ENCODE data around the gene MGAT4A.

Gene MGAT4A

DNA sequence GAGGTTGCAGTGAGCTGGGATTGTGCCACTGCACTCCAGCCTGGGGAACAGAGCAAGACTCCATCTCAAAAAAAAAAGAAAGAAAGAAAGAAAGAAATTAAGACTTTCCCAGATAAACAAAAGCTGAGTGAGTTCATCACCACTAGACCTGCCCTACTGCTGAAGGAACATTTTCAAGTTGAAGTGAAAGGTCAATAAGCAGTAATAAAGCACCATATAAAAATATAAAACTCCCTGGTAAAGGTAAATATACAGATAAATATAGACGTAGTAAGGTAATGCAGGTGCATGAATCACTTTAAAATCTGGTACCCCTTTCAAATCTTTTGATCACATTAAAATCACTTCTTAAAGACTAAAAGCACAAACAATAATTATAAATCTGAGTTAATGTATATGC is 79.9 kb downstream of the MGAT4A start:
- no peak for FAIRE-seq

DNA sequence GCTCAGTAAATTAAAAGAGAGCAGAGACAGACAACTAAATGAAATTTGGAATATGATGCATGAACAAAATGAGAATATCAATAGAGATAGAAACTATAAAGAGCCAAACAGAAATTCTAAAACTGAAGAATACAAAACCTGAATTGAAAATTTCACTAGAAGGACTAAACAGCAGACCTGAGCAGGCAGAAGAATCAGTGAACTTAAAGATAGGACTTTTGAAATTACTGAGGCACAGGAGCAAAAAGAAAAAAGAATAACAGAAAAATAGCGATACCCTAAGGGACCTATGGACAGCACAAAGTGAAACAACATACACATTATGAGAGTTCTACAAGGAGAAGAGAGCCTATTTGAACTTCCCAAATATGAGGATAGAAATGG is 80.9 kb downstream of the MGAT4A start:
- peak; percentile 57 for FAIRE-seq

DNA sequence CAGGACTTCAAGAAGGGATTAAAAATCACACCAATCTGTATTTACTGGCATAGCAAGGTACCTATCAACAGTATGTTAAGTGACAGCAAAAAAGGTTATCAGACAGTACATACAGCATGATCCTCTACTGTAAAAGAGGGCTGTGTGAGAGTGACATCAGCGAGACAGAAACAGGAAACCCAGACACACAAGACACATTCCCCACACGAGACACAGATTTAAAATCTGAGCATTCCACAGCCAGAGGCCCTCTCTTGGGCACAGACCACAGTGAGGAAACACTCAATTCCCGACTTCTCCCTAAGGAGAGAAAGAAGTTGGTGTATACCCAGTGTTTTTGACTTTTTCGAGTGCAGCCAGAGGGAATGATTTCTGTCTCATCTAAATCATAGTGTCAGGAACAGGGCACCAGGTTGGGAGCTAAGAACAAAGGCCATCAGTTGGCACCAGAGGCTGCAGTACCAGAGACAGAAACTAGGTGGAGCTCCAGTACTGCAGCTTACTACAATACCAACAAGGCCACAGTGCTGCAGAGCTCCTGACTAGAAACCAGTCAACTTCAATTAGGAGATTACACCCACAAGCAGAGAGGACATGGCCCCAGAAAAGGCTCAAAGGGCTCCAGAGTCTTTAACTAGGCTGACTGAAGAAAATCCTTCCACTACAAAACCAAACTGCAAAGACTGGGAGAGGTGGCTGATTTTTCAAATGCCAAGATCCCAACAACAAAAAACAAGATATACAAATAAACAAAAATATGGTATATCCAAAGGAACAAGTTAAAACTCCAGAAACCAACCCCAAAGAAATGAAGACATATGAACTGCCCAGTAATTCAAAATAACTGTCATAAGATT is 81.6 kb downstream of the MGAT4A start:
- FAIRE-seq = no peak

DNA sequence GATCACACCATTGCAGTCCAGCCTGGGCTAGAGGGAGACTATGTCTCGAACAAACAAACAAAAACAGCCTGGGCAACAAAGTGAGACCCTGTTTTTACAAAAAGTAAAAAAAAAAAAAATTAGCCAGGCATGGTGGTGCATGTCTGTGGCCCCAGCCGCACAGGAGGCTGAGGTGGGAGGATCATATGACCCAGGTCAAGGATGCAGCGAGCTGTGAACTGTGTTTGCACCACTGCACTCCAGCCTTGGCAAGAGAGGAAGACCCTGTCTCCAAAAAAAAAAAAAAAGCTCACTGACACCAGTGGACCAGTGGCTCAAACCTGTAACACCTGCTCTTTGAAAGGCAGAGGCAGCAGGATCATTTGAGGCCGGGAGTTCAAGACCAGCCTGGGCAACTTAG is 82.5 kb downstream of the MGAT4A start:
- FAIRE-seq = no peak

DNA sequence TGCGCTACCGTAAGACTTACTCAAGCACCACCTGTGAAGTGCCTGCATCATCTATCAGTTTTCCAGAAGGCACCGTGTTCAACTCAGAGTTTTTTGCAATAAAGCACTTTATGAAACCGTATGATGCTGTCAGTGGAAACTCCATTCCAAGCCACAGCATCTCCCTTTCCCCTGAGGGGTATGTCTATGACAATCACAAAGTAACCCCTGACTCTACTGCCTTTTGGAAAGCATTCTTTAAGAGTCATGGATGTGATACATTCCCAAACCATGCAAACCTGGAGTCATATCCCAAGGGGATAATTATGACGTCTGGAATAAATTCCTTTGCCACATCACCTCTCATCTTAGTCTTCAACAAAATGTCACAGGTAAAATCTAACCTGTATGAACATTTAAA is 83.3 kb downstream of the MGAT4A start:
- FAIRE-seq = no peak

DNA sequence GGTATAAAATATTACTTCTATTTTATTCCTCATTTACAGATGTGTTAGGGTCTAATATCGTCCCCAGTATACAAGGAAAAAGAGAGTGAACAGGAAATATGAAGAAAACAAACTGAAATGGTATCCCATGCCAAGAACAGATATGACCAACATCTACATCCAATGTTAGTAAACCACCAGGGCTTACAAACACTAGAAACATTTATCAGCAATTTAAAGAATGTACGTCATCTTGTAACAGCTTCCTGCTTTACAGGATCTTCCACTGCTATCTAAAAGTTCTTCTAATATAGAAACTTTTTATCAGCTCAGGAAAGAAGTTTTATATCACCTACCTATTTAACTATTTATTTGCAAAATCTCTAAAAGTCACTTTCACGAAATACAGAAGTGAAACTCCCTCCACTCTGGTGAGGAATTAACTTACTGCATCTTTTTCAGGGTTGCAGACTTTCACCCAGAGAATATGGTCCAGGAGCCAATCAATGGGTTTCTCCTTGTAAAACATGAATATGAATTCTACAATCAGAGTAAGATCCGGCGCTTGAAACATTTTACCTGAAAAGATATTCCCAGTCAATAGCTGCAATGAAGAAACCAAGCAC is 87.3 kb downstream of the MGAT4A start:
- FAIRE-seq = no peak

DNA sequence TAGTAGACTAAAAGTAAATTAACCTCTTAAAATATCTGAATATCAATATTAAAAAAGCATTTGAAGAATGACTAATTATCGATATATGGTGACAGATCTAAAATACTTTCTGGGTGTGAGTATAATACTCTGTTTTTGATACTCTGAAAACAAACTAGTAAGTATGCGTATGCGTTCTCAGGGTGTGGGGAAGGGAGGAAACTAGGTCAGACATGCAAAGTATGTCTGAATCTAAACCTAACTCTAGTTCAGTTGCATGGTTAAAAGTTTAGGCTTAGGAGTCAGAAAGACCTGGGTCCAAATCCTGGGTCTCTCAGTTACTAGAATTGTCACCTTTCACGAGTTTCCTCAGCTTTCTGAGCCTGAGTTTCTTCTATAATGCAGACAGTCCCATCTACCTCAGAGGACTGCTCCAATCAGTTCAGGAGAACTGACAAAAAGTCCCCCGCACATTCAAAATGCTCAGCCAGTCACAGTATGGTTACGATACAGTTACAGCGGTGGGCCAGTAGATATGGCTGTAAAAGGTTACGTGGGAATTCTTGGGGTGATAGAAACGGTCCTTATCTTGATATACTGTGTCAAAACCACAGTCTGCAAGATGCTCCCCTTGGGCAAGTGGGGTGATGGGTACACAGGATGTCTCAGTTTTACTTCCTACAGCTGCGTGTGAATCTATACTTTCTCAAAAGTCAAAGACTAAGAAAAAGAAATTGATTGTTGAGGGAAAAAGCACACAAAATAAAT is 93.4 kb downstream of the MGAT4A start:
- no peak for FAIRE-seq

DNA sequence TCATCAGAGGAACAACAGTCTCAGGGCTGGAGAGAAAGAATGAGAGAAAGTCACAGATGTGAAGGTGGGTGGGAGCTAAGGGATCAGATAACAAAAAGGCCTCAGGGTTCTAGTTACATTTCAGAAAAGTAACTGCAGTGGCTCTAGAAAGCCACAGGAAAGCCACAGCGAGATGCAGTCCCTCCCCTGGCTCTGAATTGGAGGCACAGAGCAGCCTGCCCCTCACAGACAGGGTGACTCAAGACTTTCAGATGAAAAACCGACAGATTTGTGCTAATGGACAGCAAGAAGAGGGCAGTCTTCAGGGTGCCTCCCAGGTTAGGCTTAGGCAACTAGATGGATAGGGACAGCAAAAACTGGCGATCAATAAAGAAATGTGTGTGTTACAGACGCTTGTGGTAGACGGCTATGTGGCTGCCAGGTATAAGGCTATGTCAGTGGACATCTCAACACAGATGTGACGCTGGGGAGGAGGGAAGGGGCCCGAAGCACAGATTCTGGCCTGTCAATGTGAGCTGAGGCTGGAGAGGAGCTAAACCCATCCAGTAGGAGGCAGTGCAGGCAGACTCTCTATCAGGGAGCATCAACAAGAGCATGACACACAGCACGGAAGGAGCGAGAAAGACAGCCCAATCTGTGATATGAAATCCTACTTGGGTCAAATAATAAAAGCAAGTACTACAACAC is 96.4 kb downstream of the MGAT4A start:
- no peak for FAIRE-seq

DNA sequence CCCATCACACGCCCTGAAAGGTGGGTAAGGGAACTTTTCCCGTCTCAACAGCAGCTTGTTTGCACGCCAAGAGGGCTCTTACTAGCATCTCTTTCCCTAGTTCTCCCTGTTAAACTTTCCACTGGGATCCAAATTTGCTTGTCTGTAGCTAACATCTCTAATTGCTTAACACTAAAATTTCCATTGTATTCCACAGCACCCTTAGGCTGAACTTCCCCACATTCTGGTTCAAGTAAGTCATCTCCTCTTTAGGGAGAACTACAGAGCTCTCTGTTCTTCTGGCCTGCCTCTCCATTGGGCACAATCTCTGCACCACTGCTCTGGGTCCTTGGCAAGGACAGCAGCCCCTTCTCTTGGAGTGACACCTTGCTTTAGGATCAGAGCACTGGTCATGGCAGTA is 98.6 kb downstream of the MGAT4A start:
- no peak for FAIRE-seq

DNA sequence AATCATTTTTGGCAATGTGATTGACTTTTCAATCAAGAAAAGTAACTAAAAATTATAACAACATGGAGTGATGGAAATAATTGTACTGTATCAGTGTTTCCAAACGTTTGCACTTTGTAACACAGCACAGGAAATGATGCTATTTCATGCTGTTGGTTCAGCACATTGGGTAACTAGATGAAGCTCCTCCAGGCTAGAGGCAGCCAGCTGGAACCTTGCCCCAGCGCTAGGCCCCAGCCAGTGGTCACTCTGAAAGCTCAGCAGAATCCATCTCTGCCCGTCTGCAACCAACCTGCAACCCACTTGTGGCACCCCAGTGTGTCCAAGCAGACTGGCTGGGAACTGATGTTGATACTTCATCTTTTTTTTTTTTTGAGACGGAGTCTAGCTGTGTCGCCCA is 107.3 kb downstream of the MGAT4A start:
- FAIRE-seq = no peak

DNA sequence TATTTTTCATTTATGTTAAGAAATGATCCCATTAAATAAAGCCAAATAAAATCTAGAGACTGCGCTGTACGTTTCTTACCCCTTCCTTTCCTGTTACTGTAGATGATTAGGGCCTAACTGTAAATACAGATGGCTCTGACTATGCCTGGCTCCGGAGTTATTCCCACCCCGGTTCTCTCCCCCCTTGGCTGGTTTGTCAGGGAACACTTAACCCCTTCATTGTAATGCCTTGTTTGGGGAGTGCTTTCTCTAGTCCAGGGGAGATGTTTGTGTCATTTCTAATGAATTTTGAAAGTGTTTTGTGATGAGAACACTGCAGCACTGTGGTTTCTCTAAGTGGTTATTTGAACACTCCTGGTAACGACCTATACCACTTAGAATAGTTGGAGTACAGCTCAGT is 113.8 kb downstream of the MGAT4A start:
- no peak for FAIRE-seq

DNA sequence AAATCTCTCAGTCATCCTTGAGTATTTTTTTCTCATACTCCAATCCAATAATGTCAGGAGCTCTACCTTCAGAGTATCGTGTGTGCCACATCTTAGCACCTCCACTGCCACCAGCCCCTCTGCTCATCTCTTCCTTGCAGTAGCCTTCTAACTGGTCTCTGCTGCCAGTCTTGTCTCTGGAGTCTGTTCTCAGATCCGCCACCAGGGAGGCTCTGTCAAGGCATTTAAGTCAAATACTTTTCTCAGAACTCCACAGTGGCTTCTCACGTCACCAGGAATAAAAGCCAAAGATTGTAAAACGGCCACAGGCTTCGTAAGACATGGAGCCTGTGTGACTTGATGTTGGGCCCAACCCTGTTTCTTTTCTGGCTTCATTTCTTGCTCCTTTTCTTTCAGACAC is 115.5 kb downstream of the MGAT4A start:
- no peak for FAIRE-seq

DNA sequence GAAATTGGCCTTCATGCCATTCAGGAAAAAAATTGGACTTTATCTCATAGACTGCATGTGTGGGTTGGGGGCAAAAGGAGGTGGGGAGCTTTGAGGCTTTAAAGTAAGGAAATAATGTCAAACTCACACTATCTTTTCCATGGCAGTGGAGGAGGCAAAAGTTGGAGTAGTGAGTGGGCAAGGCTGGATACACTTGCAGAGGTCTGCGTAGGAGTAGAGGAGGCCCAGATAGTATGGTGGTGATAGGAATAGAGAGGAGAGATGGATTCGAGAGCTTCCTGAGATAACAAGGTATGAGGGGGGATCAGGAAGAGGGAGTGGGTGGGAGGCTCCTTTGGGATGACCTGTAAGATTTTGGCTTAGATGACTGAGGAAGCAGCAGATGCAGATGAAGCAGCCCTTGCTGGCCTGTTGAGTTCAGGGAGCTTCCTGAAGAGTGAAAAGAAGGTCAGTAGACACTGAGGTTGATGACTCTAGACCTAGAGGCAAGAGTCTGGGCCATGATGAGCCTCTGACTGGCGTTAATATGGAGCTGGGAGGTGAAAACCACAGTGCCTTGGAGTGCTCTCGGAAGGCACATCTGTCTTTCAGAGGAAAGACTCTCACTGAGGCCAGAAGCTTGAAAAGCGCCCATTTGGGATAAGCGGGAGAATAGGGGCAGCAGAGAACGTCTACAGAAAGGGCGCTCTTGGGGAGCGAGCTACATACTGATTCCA is 116.8 kb downstream of the MGAT4A start:
- no peak for FAIRE-seq

DNA sequence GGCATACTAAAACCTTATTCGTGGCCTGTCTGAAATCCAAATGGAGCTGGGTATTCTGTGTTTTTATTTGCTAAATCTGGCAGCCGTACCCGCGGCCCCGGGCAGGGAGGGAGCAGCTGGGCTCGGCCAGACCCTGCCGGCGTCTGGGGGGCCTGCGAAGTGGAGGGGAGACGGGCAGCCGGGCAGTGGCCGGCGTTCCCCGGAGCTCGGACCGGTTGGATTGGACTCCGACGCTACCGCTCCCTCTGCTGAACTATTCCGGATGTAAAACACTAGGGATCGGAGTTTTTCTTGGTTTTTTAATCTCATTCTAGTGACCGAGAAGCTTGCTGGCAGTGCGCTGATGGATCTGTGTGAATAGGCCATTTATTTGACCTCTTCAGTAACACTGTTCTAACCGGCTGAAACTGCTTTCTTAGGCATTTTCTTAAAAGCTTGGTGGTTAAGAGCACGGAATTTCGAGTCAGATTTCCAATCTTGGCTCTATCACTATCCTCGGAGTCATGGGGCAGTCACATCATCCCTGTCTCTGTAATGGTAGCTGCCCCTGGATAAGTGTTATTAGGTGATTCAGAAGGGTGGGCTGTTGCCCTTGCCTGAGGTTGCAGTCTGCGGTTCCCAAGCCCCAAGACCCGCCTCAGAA is 121.8 kb downstream of the MGAT4A start:
- FAIRE-seq = no peak

DNA sequence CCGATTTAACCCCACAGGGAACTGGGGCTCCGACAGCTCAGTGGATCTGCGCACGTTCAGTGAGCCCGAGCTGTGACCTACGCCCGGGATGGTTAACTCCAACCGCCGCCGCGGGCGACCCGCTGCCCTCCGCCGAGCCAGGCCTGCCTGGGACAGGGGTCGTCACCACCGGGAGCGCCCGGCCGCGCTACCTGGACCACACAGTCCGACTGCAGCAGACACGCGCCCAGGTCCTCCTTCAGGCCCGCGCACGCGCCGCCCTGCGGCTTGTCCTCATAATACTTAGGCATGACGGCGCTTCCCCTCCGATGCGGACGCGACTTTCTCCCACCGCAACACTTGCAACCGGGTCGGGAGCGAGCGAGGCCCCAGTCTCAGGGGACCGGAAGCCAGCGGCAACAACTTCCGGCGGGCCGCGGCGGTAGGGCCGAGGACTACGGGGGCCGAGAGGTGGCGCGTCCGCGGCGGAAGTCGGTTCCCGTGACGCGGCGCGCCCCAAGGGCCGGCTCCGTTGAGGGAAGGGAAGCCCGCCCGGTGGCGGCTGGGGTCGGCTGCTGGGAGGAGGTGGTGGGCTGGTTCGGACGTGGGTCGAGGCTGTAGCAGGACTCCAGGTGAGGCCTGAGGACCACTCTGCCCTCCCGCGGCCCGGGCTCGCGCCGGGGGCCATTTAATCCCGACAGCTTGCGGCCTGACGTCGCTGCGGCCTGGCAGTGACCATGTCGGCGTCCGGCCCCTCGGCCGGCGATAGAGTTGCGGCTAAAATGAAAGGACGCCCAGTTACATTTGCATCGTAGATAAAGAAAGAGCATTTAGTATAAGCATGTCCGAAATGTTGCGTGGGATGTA is 122.6 kb downstream of the MGAT4A start, which contains the start of the genes COA5 and UNC50:
COA5 (minus strand) TSS at position 397 of the 846 bp plus-strand sequence; CDS start at position 290, 107 bp downstream.
UNC50 (plus strand) TSS at position 474 of the 846 bp plus-strand sequence. CDS start 1,171 bp downstream, outside the sequence.
- no peak for FAIRE-seq

DNA sequence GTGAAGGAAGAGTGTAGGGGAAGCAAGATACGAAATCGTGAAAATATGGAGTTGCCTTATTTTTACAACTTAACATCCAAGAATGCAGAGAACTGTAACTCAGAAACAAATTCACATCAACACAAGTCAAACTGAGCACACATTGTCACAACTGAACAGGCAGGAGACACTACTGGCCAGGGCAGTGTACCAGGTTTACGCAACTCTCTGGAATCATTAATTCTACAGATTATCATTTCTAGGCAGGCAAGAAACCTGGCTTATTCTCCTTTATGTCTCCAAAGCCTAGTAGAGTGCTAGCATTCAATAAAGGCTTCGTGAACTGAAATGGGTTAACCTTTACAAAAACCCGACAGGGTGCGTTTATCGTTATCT is 123.2 kb downstream of the MGAT4A start:
- no peak for FAIRE-seq

DNA sequence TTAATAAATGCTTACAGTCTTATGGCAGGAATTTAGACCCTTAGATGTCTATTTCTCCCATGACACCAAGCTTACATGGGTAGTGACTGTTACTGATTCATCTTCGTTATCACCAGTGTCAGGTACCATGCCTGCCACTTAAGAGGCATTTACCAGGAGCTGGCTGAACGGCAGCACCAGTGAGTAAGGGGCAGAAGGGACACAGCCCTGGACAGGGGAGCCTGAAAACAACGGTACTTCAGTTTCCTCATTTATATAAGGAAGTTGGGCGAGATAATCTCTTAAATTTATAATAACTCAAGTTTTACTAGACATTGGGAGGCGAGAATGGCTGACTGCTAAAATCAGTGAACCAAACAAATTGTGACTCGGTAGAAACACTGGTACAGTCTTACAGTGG is 123.8 kb downstream of the MGAT4A start:
- FAIRE-seq = no peak

DNA sequence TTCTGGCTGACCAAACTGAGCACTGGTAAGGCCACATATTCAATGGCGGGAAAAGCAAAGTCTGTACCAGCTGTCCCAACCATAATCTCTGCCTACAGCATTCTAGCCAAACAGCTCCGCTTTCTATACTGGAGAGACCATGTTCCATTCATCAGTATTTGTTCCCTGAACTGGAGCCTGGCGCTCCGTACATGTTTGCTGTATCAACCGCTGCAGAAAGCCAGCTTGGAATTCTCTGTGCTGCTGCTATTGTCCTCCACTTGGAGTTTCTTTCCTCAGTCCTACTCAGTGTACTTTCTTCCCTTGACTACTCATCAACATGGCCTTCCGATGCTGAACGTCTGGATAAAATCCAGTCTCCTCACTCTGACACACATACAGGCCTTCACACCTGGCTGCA is 124.5 kb downstream of the MGAT4A start:
- FAIRE-seq = no peak

DNA sequence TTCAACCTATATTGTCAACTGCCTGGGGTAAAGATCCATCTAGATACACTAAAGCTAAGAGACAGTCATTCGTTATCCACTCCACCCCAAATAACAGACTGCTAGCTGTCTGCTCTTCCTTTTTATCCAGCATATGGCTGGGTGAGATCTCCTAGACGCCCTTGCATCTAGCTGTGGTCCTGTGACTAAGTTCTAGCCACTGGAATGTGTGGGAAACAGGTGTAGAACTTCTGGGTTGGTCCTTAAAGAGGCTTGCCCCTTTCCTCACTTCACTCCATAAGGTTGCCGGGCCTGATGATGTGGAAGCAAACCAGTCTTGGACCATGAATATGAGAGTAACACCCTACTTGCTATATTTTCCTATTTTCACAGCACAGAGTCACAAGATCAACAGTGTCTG is 125.9 kb downstream of the MGAT4A start:
- no peak for FAIRE-seq

DNA sequence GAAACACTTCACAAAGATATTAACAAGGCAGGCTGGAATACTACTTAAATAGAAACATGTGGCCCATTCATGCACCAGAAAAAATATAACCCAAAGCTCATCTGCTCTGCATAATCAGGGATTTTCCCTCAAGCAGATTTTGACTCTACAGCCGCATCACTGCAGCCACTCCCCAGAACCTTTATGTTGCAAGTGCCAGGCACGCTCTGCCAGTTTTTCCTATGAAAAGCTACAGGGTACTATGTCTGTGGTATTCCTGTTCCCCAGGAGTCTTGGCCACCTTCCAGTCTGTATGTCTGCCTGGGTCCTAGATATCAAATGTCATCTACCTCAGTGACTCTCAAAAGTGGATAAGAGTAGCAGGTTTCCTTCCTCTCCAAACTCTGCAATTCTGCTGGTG is 126.4 kb downstream of the MGAT4A start:
- no peak for FAIRE-seq

Data from colon (tissue), 2 donors.